Neural cell (in vitro differentiated cells): Measurements from ENCODE around the gene NXPH3.

Experiments used
- CTCF ChIP-seq: fragments of 450-650 bp; IDR thresholded peaks from 2 replicates; pipeline ENCODE4 v1.5.1; 2014; ENCODE audit warnings: antibody characterized with exemption, mild to moderate bottlenecking, moderate library complexity; ENCODE audit not compliant: poor library complexity, severe bottlenecking
- EZH2 ChIP-seq: fragments of 200-600, 300-800 bp; shearing (Covaris generic), sonication (generic); IDR thresholded peaks from 2 replicates; pipeline ENCODE4 v1.6.1; 2014; ENCODE audit warnings: antibody characterized with exemption, low read length, borderline replicate concordance, mild to moderate bottlenecking; ENCODE audit not compliant: insufficient read depth, poor library complexity, severe bottlenecking
- POLR2AphosphoS5 ChIP-seq: IDR thresholded peaks from 2 replicates; pipeline ENCODE4 v1.6.1; 2012
- RAD21 ChIP-seq: fragments of 450-650 bp; conservative IDR thresholded peaks from 2 replicates; pipeline ENCODE4 v1.6.1; 2014; ENCODE audit warnings: antibody characterized with exemption, mild to moderate bottlenecking, moderate library complexity
- REST ChIP-seq: IDR thresholded peaks from 2 replicates; pipeline ENCODE4 v1.6.1; 2012; ENCODE audit warnings: borderline replicate concordance

GRCh38 chr17:49610883-49611584 is 35.4 kb downstream of the NXPH3 start:
- TF ChIP-seq POLR2AphosphoS5 (no peak), CTCF (no peak), RAD21 (no peak), EZH2 (no peak), REST (no peak)
